CD4-positive, alpha-beta memory T cell (primary cell): ENCODE measurements around the gene TRMT61B. TPM values are rescaled to one million over a fixed set of nuclear protein-coding genes. Genes with fewer than 3 reads are reported as not detected.
A peak's percentile ranks its signal among the peaks of the same experiment; 100 is the strongest.

Experiments
- CTCF ChIA-PET: fragments of 350-600 bp; sonication (Branson Sonifier 250); formaldehyde crosslinking; loops from one replicate; lab custom pipeline; 2021; ENCODE audit warnings: inconsistent platforms; ENCODE audit not compliant: partially characterized antibody; lab: Charles Lee
- POLR2A ChIA-PET: fragments of 350-600 bp; sonication (Branson Sonifier 250); formaldehyde crosslinking; loops from one replicate; lab custom pipeline; 2021; ENCODE audit not compliant: partially characterized antibody; lab: Charles Lee
- DNase-seq, 5 donors: peaks; one replicate each; pipeline versions ENCODE4 v3.0.0 to v3.0.0-alpha.2; 2020 to 2022; ENCODE audit warnings: mixed read lengths in 1 of 5
- H3K27ac ChIP-seq: one replicate; pipeline ENCODE4 v1.7.0; 2013; ENCODE audit warnings: low read depth, low read length
- H3K27me3 ChIP-seq: 2 replicates; pipeline ENCODE4 v1.7.0; 2013; ENCODE audit warnings: mild to moderate bottlenecking, low read length, moderate library complexity; ENCODE audit not compliant: insufficient read depth
- H3K36me3 ChIP-seq: 2 replicates; pipeline ENCODE4 v1.7.0; 2013; ENCODE audit warnings: mild to moderate bottlenecking, low read length, moderate library complexity; ENCODE audit not compliant: insufficient read depth
- H3K4me1 ChIP-seq: 2 replicates; pipeline ENCODE4 v1.7.0; 2013; ENCODE audit warnings: mild to moderate bottlenecking, low read length, moderate library complexity; ENCODE audit not compliant: insufficient read depth
- H3K4me3 ChIP-seq, 2 donors: one replicate each; pipeline ENCODE4 v1.7.0; 2013; ENCODE audit warnings: low read length in 2 of 2, mild to moderate bottlenecking in 1 of 2
- H3K9me3 ChIP-seq, 2 donors: one replicate each; pipeline ENCODE4 v1.7.0; 2013; ENCODE audit warnings: low read length in 2 of 2, control low read depth in 1 of 2; ENCODE audit not compliant: control insufficient read depth in 1 of 2
- H3K27ac Mint-ChIP-seq, 7 donors: one replicate each; pipeline ENCODE4 v1.8.0; 2020 to 2021; ENCODE audit warnings: mixed read lengths in 7 of 7, mild to moderate bottlenecking in 6 of 7, inconsistent platforms in 3 of 7, moderate library complexity in 3 of 7
- H3K27me3 Mint-ChIP-seq, 2 donors: one replicate each; pipeline ENCODE4 v1.8.0; 2020 to 2021; ENCODE audit warnings: mixed read lengths in 2 of 2
- H3K36me3 Mint-ChIP-seq, 2 donors: one replicate each; pipeline ENCODE4 v1.8.0; 2020 to 2021; ENCODE audit warnings: mixed read lengths in 2 of 2, inconsistent platforms in 1 of 2, mild to moderate bottlenecking in 1 of 2
- H3K4me1 Mint-ChIP-seq, 4 donors: one replicate each; pipeline ENCODE4 v1.8.0; 2020 to 2021; ENCODE audit warnings: mixed read lengths in 4 of 4, mild to moderate bottlenecking in 1 of 4
- H3K4me3 Mint-ChIP-seq, 8 donors: one replicate each; pipeline ENCODE4 v1.8.0; 2020 to 2021; ENCODE audit warnings: mixed read lengths in 8 of 8, mild to moderate bottlenecking in 7 of 8, moderate library complexity in 6 of 8, inconsistent platforms in 3 of 8
- H3K9me3 Mint-ChIP-seq, 8 donors: one replicate each; pipeline ENCODE4 v1.8.0; 2020 to 2021; ENCODE audit warnings: mixed read lengths in 8 of 8, mild to moderate bottlenecking in 5 of 8, inconsistent platforms in 3 of 8, moderate library complexity in 1 of 8
- intact Hi-C: fragments of 100-400 bp; cut with micrococcal nuclease; formaldehyde crosslinking; loops from one replicate; pipeline ENCODE4 v1.15.1; 2023
- polyA plus RNA-seq, 2 donors: library from polyadenylated mRNA; unstranded; fragments of 300-500 nt; fragmentation: Illumina TruSeq; gene quantifications; one replicate each; pipeline ENCODE4 v1.2.3, GENCODE V29; 2021
- total RNA-seq, 2 experiments: library from RNA; stranded (reverse); gene quantifications; one replicate each; pipeline ENCODE4 v1.2.3, GENCODE V29; 2021

Gene TRMT61B
- total and polyA plus RNA-seq, 4 experiments from 2014 or later, result 17.4 to 24.3 (median 20.5) TPM

DNA sequence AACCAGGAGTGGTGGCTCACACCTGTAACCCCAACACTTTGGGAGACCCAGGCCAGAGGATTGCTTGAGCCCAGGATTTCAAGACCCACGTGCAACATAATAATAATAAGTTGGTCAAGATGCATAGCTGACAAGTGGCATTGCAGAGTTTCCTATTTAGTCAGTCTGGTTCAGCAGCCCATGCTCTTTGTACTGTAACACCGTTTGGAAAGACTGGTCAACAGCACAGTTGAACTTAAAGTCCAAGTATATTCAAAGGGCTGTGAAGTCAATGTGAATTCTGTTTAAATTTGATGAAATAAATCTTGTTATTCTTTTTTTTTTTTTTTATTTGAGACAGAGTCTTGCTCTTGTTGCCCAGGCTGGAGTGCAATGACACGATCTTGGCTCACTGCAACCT is 1.5 kb upstream of the TRMT61B start:
- H3K4me1 Mint-ChIP-seq, result peaks cover 19 to 37% (median 29%) of the 10 kb centered on the region in 4 donors
- peak overlapping the region in 3 of 7 donors; percentile 29 to 98 (median 42) for H3K27ac Mint-ChIP-seq
- Histone ChIP-seq H3K4me1 (peaks cover 34% of the 10 kb centered on the region), H3K4me3 (no peak overlapping the region), H3K27ac (no peak overlapping the region), H3K9me3 (no peaks in the 10 kb centered on the region), H3K27me3 (no peaks in the 10 kb centered on the region), H3K36me3 (no peaks in the 10 kb centered on the region)
- DNase-seq, result no peak
- H3K27me3 Mint-ChIP-seq, result peaks cover 5 to 10% of the 10 kb centered on the region in 2 donors
- ChIA-PET CTCF (interaction anchor here (2.0 to 2.5 kb wide), 3 partner anchors 21 to 277 kb away, joined by 9 to 12 read pairs (median 10); no protein-coding TSS in a partner anchor), POLR2A (interaction anchor here (3.7 kb wide), 1 partner anchor 23 kb away, joined by 98 read pairs; the partner anchor contains the start of gene WDR43)
- intact Hi-C loops, result no loop called here
- no peaks in the 10 kb centered on the region for H3K9me3 Mint-ChIP-seq
- H3K4me3 Mint-ChIP-seq, result peak overlapping the region in 2 of 8 donors; percentile 95 to 97
- H3K36me3 Mint-ChIP-seq, result peaks cover 4 to 21% of the 10 kb centered on the region in 2 donors

DNA sequence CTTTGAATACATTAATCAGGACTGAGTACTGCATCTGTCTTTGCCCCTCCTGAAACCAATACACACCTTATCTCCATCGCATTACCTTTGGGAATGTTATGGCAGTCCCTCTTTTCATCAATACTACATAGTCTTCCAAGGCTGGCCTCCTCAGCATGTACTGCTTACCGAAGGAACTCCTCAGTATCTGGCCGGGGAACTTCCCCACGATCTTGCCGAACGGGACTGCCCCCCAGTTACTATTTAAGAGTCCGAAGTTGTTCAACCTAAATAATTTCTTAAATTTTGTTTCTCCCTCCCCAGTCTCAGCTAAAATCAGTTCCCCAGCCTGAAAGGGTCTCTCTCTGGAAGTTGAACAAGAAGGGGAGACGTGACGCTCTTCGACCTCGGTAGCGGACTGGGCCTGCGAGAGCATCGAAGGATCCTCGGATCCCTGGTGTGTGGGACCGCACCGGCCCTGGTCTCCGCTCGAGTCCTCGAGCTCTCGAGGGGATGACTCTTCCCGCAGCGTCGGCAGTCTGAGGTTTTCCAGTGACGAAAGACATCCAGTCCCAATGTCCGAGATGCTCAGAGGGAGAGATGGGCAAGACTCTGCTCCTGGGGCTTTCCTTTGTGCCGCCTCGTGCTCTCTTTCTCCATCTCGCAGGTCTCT is 489 bp downstream of the TRMT61B start:
- Mint-ChIP-seq H3K9me3 (no peaks in the 10 kb centered on the region), H3K27me3 (no peaks in the 10 kb centered on the region), H3K36me3 (peaks cover 9 to 27% of the 10 kb centered on the region in 2 donors), H3K4me1 (peaks cover 24 to 53% (median 36%) of the 10 kb centered on the region in 4 donors), H3K27ac (peak overlapping the region; percentile 98 to 100 (median 100)), H3K4me3 (peak overlapping the region; percentile 93 to 100 (median 96))
- intact Hi-C loops, result loop anchor here (1.0 kb wide), 2 partner anchors 25 to 118 kb away; partner anchors contain the start of genes PPP1CB and WDR43
- Histone ChIP-seq H3K27me3 (no peaks in the 10 kb centered on the region), H3K4me3 (peak overlapping the region; percentile 99), H3K27ac (peak overlapping the region; percentile 95), H3K9me3 (no peaks in the 10 kb centered on the region), H3K4me1 (peaks cover 39% of the 10 kb centered on the region), H3K36me3 (no peaks in the 10 kb centered on the region)
- POLR2A ChIA-PET, result interaction anchor here (0.6 to 3.7 kb wide), 22 partner anchors 8 to 1441 kb away, joined by 3 to 98 read pairs (median 4); partner anchors contain the start of genes NRBP1, PPP1CB, SLC4A1AP and SUPT7L
- DNase-seq, result peak in 2 of 5 donors; percentile 24 to 51
- CTCF ChIA-PET, result interaction anchor here (0.8 to 2.5 kb wide), 10 partner anchors 10 to 468 kb away, joined by 3 to 12 read pairs (median 4); no protein-coding TSS in a partner anchor

DNA sequence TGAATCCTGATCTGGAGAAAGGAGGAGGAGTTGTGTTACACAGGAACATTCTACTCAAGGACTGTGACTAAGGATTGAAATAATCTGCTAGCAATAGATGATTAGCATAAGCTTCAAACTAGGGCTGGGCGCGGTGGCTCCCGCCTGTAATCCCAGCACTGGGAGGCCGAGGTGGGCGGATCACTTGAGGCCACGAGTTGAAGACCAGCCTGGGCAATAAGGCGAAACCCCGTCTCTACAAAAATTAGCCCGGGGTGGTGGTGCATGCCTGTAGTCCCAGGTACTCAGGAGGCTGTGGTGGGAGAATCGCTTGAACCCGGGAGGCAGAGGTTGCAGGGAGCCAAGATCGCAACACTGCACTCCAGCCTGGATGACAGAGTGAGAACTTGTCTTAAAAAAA is 1.5 kb downstream of the TRMT61B start:
- no peaks in the 10 kb centered on the region for H3K27me3 ChIP-seq
- peaks cover 30 to 60% (median 41%) of the 10 kb centered on the region in 4 donors for H3K4me1 Mint-ChIP-seq
- peaks cover 17 to 35% of the 10 kb centered on the region in 2 donors for H3K36me3 Mint-ChIP-seq
- H3K4me3 Mint-ChIP-seq, result peak overlapping the region; percentile 49 to 100 (median 70)
- intact Hi-C loops, result no loop called here
- H3K9me3 ChIP-seq, result no peaks in the 10 kb centered on the region
- DNase-seq, result no peak
- CTCF ChIA-PET, result interaction anchor here (1.8 kb wide), 1 partner anchor 9 kb away, joined by 8 read pairs; no protein-coding TSS in a partner anchor
- H3K27me3 Mint-ChIP-seq, result no peaks in the 10 kb centered on the region
- H3K9me3 Mint-ChIP-seq, result no peaks in the 10 kb centered on the region
- H3K4me1 ChIP-seq, result peaks cover 45% of the 10 kb centered on the region
- H3K36me3 ChIP-seq, result no peaks in the 10 kb centered on the region
- no peak overlapping the region for H3K27ac ChIP-seq
- no peak overlapping the region for H3K4me3 ChIP-seq
- peak overlapping the region in 3 of 7 donors; percentile 47 to 98 (median 78) for H3K27ac Mint-ChIP-seq
- POLR2A ChIA-PET, result interaction anchor here (3.7 kb wide), 1 partner anchor 26 kb away, joined by 98 read pairs; the partner anchor contains the start of gene WDR43

DNA sequence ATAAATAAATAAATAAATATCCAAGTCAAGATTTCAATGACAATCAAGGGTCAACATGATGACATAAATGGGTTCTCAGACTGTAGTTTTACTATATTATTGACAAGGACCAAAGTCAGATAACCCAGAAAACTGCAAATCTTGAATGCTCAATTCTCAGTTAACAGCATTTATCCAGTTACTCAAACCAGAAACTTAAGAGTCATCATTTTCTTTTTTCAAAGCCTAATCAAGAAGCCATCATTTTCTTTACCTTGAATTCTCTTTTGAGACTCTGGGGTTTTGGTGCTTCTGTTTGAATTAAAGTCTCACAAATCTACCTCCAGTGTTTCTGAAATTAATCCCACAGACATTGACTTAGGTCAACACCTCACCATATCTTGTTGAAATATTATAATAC is 14.1 kb downstream of the TRMT61B start:
- Mint-ChIP-seq H3K4me3 (no peak overlapping the region), H3K36me3 (peaks cover 31 to 36% of the 10 kb centered on the region in 2 donors), H3K27me3 (no peaks in the 10 kb centered on the region), H3K9me3 (no peaks in the 10 kb centered on the region), H3K4me1 (peaks cover 6 to 7% (median 6%) of the 10 kb centered on the region in 4 donors), H3K27ac (peak overlapping the region in 1 of 7 donors; percentile 24)
- H3K9me3 ChIP-seq, result no peaks in the 10 kb centered on the region
- intact Hi-C loops, result no loop called here
- ChIA-PET CTCF (interaction anchor here (1.9 kb wide), 1 partner anchor 36 kb away, joined by 5 read pairs; no protein-coding TSS in a partner anchor), POLR2A (no interaction called here)
- H3K27ac ChIP-seq, result no peak overlapping the region
- no peak overlapping the region for H3K4me3 ChIP-seq
- H3K27me3 ChIP-seq, result no peaks in the 10 kb centered on the region
- peaks cover 11% of the 10 kb centered on the region for H3K36me3 ChIP-seq
- H3K4me1 ChIP-seq, result no peaks in the 10 kb centered on the region
- no peak for DNase-seq

DNA sequence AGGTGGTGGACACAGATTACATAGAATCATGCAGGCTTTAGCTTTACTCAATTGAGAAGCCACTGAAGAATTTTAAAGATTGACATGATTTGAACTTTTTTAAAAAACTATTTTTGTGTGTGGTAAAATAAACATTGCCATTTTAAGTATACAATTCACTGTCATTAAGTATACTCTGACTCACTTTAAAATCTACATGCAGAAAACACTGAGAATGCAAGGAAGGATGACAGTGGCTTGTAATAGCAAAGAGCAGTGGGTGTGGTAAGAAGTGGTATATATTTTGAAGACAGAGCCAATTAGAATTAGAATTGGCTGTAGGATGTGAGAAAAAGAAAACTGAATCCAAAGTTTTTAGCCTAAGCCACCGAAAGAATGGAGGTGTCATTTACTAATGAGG is 14.9 kb downstream of the TRMT61B start:
- H3K27me3 ChIP-seq, result no peaks in the 10 kb centered on the region
- no peaks in the 10 kb centered on the region for H3K9me3 ChIP-seq
- ChIA-PET POLR2A (interaction anchor here (1.6 kb wide), 1 partner anchor 15 kb away, joined by 5 read pairs; the partner anchor contains the start of gene TRMT61B), CTCF (interaction anchor here (1.9 kb wide), 1 partner anchor 36 kb away, joined by 5 read pairs; no protein-coding TSS in a partner anchor)
- Mint-ChIP-seq H3K27ac (peak overlapping the region in 1 of 7 donors; percentile 80), H3K4me1 (peaks cover under 1 to 7% (median 4%) of the 10 kb centered on the region in 4 donors), H3K4me3 (no peak overlapping the region), H3K9me3 (no peaks in the 10 kb centered on the region), H3K27me3 (no peaks in the 10 kb centered on the region), H3K36me3 (peaks cover 25 to 30% of the 10 kb centered on the region in 2 donors)
- H3K4me1 ChIP-seq, result no peaks in the 10 kb centered on the region
- no peak overlapping the region for H3K27ac ChIP-seq
- intact Hi-C loops, result no loop called here
- no peak for DNase-seq
- no peak overlapping the region for H3K4me3 ChIP-seq
- peaks cover 7% of the 10 kb centered on the region for H3K36me3 ChIP-seq

DNA sequence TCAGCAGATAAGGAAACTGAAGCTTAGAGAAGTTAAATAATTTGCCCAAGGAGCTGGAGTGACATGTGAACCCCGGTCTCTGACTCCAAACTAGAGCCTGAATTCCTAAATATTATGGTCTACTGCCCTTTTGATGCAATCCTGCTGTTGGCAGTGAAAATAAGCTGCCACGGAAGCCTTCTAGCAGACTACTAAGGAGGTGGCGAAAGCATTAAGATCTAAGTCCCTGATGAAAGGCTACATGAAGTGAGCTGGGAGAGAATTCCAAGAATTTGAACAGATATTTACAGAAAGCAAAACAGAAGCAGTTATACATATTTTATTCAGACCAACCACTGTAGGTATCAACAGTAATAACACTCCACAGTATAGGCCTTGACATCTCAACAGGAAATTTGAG is 28.1 kb downstream of the TRMT61B start:
- no peaks in the 10 kb centered on the region for H3K9me3 Mint-ChIP-seq
- intact Hi-C loops, result no loop called here
- Histone ChIP-seq H3K36me3 (no peaks in the 10 kb centered on the region), H3K27ac (no peak overlapping the region), H3K4me1 (no peaks in the 10 kb centered on the region), H3K27me3 (no peaks in the 10 kb centered on the region), H3K9me3 (no peaks in the 10 kb centered on the region), H3K4me3 (no peak overlapping the region)
- ChIA-PET CTCF (no interaction called here), POLR2A (no interaction called here)
- H3K4me3 Mint-ChIP-seq, result no peak overlapping the region
- no peak for DNase-seq
- no peak overlapping the region for H3K27ac Mint-ChIP-seq
- H3K27me3 Mint-ChIP-seq, result no peaks in the 10 kb centered on the region
- no peaks in the 10 kb centered on the region for H3K4me1 Mint-ChIP-seq
- H3K36me3 Mint-ChIP-seq, result peaks cover 3 to 6% of the 10 kb centered on the region in 2 donors

DNA sequence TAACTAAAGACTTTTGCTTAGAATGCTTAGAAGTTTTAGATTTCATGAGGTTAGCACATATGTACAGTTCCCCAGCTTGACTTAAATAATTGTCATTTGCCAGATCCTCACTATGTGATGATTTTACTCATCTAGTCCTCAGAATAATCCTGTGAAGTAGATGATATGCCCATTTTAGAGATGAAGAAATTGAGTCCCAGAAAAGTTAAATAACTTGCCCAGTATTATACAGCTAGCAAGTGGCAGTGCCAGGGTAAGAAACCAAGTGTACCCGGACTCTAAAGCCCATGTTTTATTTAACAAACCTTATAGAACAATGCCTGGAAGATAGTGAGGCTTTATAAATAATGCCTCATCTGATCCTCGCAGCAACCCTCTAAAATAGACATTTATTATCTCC is 31.1 kb downstream of the TRMT61B start:
- no peaks in the 10 kb centered on the region for H3K9me3 ChIP-seq
- no peaks in the 10 kb centered on the region for H3K4me1 Mint-ChIP-seq
- H3K4me3 ChIP-seq, result no peak overlapping the region
- H3K4me1 ChIP-seq, result no peaks in the 10 kb centered on the region
- no peaks in the 10 kb centered on the region for H3K27me3 ChIP-seq
- H3K27me3 Mint-ChIP-seq, result no peaks in the 10 kb centered on the region
- DNase-seq, result no peak
- H3K36me3 ChIP-seq, result no peaks in the 10 kb centered on the region
- H3K36me3 Mint-ChIP-seq, result no peaks in the 10 kb centered on the region
- H3K9me3 Mint-ChIP-seq, result no peaks in the 10 kb centered on the region
- POLR2A ChIA-PET, result no interaction called here
- H3K4me3 Mint-ChIP-seq, result no peak overlapping the region
- CTCF ChIA-PET, result interaction anchor here (1.6 kb wide), 1 partner anchor 19 kb away, joined by 5 read pairs; no protein-coding TSS in a partner anchor
- no peak overlapping the region for H3K27ac Mint-ChIP-seq
- intact Hi-C loops, result no loop called here
- no peak overlapping the region for H3K27ac ChIP-seq
